ENCODE results near the gene EVA1C.

- peak; percentile 3 to 20 for TF ChIP-seq CTCF (conservative IDR thresholded peaks at IDR 0.05 in 1 of 2, IDR thresholded peaks at IDR 0.05 in 1 of 2; ENCODE audit: extremely low read depth in 1 of 2, insufficient read depth in 1 of 2, low read depth in 1 of 2, low read length in 2 of 2)
- TF ChIP-seq EZH2 (IDR thresholded peaks at IDR 0.05; ENCODE audit: borderline replicate concordance, low read length): no peak
Observed at GRCh38 chr21:32412162-32413014, at the start of gene EVA1C.
